Activated CD8-positive, alpha-beta memory T cell treated with anti-CD3 and anti-CD28 coated beads, Interleukin-2, amount 50 U/mL, for 24 hours (primary cell): ENCODE data around the gene PPP1CC.
"Not testable (repeated sequence)": the region's sequence is repeated elsewhere in the genome, so short reads cannot be mapped to it uniquely, and the experiment has no call there.

Source experiments
- DNase-seq: peaks from one replicate; pipeline ENCODE4 v3.0.0-alpha.2; 2020; ENCODE audit errors: extremely low read depth

PPP1CC gene

GRCh38 chr12:110754101-110754793, 11.6 kb upstream of the PPP1CC start:
- DNase-seq, result no peak

DNA sequence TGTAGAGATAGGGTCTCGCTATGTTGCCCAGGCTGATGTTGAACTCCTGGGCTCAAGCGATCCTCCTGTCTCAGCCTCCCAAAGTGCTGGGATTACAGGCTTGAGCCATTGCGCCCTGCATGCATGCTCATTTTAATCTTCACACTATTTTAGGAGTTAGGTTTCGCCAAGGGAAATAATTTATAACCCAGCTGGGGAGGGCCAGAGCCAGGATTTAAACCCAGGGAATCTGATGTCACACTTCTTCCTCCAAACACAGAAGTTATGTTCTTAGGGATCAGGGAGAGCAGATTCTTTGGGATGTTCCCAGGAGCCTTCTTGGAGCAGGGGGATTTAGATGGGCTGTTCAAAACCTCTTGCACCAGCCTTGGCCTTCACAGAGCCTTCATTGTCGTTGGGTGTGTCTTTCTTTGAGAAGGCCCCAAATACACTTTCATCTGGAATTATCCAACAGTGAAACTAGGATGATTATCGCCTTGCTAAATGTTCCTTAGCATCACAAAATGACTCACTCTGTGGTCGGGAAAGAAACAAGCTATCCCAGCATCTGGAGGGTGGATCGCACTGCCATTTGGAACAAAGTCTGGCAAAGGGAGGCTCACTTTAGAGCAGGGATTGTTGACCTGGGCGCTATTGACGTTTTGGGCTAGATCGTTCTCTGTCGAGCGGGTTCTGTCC, 8.2 kb upstream of the PPP1CC start:
- no peak for DNase-seq

DNA sequence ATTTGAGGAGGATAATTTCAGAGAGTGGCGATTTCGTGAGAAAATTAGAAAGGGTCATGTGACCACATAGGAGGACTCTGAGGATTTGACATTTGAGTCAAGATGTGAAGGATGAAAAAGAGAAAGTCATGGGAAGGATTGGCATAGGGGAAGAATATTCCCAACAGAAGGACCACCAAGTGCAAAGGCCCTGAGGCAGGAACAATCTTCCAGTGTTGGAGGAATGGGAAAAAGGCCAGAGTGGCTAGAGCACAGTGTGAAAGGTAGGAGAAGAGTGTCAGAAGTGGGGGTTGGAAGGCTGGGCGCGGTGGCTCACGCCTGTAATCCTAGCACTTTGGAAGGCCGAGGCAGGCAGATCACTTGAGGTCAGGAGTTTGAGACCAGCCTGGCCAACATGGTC, 3.9 kb upstream of the PPP1CC start:
- no peak for DNase-seq

DNA sequence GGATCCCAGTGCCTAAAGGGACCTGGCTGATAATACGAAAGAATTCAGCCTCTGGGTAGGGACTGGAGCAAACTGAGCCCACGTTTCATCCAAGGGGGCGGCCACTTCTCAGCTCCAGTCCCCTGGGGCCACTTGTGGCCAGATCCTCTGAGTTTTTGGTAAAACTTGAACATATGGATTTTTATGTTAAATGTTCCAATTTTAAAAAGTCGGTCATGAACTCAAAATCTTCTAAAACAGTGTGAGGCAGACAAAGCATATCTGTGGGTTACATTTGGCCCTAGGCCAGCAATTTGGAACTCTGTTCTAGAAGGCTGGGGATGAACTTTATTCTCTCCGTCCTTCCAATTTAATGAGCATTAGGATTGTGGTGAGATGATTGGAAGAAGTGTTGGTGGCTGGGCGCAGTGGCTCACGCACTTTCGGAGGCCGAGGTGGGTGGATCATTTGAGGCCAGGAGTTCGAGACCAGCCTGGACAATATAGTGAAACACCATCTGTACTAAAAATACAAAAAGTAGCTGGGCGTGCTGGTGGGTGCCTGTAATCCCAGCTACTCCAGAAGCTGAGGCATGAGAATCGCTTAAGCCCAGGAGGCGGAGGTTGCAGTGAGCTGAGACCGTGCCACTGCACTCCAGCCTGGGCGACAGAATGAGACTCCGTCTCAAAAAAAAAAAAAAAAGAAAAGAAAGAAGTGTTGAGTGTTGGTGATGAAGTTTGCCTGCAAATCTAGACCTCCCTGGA, 3.0 kb upstream of the PPP1CC start:
- DNase-seq, result no peak

DNA sequence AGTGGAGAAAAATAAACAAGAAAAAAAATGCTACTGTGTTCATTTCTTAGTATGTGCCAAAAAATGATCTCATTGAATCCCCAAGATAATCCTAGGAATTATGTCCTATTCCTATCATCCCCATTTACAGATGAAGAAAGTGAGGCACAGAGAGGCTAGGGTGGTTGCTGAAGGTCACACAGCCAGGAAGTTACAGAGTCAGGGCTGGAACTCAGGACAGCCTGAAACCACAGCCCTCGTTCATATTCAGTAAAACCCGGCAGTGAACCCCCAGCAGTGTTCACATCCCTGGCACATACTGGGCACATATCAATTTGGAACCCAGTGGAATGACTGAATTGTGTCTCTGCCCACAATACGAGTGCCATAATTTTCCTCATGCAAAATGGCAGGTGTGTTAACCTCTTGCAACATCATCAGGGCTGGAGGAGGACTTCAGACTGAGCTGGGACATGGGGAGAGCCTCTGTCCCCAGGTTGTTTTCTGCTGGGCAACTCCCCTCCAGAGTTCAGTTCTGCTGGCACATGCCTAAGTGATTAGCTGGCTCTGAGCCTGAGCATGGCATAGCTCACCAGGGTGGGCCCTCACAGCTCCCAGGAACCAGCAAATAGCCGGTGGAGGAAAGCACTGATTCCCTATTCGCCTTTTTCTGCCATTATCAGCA, 2.0 kb upstream of the PPP1CC start:
- no peak for DNase-seq

DNA sequence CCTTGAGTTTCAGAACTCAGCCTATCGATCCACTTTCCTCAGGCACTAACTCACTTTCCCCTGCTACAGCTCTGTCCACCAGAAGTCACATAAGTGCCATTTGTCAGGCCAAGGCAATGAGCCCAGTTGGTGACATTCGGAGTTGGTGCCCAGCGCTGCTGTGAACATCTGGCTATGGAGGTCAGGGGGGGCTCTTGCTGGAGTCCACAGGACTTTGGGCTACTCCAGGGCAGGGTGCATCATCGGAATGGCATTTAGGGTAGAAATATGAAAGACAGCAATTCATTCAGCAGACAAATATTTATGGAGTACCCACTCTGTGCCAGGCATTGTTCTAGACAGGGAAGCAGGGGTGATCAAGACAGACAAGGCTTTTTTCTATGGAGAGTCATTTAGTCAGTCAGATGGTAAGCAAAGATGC, 1.5 kb upstream of the PPP1CC start:
- DNase-seq, result no peak

DNA sequence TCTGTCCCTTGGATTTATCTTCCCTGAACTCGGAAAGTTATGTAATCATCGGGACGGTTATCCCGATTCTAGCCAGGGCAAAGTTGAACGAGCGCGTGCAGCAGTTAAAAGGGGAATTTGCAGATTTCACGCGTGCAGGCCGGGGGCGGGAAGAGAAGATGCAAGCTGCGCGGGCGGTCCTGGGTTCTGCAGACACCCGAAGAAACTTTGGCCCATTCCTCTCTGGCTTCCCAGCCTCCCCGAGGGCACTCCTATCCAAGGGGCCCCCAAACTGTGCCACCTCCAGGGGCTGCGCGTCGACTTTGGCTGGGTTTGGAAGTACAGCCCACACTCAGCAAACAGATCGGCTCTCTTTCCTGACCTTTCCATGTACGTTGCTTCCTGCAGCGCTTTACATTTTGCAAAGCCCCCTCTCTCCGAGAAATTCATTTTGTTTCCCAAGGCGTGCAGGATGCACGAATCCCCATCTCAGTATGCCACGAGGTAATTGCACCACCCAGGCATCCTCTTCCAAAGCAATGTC, 941 bp upstream of the PPP1CC start:
- no peak for DNase-seq

DNA sequence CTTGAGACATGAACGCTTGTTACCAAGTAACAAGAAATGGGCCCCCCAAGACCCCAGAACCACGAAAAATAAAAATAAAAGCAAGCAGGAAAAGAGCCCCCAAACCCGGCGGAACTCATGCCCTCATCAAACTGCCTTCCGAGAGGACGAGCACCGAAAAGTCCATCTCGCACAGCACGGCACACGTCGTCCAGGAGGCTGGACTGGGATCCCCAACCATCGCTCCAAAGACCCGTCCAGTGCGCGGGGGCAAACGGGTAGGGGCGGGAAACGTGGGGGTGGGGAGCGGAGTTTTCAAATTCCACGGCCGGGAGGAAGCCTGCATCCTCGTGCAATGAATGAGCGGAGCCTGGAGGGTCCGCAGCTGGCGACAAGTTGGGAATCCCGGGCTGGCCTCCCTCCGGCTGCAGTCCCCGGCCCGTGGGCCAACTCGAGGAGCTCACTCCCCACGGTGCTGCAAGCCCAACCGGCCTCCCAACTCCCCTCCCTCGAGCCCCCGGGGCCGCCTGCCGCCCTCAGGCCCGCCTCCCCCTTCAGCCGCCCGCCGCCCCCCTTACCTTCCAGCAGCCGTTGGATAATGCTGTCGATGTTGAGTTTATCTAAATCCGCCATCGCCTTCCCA, 484 bp downstream of the PPP1CC start:
- DNase-seq, result no peak

DNA sequence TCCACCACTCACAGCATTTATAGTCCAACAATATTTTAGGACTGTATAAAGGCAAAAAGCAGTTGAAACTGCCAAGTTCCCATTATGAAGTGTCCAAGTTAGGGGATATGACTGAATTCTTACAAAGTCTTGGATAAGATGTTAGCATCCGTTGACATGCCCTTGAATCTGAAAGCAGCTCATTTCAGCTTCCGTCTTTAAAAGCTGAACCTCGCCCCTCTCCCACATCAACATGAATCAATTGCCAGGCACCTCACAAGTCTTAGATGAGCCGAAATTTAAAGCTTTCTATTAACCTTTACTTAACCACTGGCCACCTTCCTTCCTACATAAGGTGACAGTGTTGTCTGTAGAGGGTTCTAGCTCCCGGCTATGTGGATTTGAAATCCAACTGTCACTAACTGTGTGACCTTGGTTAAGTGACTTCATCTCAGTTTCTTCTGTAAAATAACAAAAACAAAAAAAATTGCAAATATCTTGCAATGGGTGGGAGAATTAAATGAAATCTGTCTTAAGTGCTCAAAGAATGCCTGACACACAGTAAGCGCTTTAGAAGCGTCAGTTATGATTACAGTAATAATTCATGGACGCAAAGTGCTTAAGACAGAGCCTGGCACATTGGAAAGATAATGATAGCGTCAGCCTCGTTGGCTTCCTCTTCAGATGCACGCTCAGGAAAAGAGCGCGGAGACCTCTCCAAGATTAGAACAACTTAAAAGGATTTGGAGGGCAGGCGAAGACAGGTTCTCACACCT, 1.2 kb downstream of the PPP1CC start:
- DNase-seq, result no peak

GRCh38 chr12:110739894-110740293, 2.8 kb downstream of the PPP1CC start:
- no peak for DNase-seq

- DNase-seq, result no peak
Measured at GRCh38 chr12:110739488-110739887, 3.2 kb downstream of the PPP1CC start.

DNA sequence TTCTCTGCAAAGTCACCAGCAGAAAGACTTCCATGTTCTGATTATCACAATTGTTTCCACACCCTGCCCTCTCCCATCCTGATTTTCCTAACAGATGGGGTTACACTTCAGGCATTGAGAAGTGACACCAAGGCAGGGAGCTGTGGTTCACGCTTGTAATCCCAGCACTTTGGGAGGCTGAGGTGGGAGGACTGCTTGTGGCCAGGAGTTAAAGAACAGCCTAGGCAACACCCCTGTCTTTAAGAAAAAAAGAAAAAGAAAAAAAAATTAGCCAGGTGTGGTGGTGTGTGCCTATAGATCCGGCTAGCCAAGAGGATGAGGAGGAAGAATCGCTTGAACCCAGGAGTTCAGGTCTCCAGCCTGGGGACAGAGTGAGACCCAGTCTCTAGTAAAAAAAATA, 5.2 kb downstream of the PPP1CC start:
- no peak for DNase-seq

- not testable (repeated sequence) for DNase-seq
Measured at GRCh38 chr12:110737016-110737415, 5.7 kb downstream of the PPP1CC start.

- no peak for DNase-seq
Measured at GRCh38 chr12:110733900-110734299, 8.8 kb downstream of the PPP1CC start.

- DNase-seq, result no peak
Measured at GRCh38 chr12:110733089-110733715, 9.5 kb downstream of the PPP1CC start.

DNA sequence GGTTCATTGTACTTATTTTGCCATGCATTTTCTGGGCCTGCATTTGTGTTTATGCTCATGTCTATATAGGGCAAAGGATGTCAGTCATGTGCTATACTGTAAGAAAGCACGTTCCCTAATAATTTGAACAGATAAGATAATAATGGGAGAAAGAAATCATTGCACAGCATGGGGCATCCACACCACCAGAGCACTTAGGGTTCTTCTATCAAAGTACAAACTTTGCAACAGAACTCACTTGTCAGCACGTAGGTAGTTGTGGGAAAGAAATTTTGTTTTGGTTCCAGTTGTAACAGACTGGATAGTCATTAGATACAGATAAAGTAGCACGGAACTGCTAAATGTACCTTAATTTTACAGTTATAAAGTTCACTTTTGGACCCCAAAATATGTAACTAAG, 10.1 kb downstream of the PPP1CC start:
- no peak for DNase-seq

DNA sequence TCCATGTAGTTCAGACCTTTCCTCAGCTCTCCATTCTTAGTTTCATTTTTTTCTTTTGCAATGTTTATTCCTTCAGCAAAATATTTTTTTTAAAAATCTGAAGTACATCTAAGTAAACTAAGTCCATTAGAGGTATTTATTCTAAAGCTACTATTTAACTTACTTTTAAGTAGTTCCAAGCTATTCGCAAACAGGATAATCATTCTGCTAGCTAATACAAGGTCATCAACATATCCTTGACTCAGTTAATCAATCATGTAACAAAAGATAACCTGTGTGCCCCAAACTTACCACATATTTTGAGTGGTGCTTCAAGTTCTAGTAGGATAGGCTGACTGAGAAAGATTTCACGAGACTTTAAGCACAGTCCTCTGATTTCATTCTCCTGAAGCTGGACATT, 11.2 kb downstream of the PPP1CC start:
- DNase-seq, result no peak

GRCh38 chr12:110728628-110729027, 14.1 kb downstream of the PPP1CC start:
- DNase-seq, result no peak

DNA sequence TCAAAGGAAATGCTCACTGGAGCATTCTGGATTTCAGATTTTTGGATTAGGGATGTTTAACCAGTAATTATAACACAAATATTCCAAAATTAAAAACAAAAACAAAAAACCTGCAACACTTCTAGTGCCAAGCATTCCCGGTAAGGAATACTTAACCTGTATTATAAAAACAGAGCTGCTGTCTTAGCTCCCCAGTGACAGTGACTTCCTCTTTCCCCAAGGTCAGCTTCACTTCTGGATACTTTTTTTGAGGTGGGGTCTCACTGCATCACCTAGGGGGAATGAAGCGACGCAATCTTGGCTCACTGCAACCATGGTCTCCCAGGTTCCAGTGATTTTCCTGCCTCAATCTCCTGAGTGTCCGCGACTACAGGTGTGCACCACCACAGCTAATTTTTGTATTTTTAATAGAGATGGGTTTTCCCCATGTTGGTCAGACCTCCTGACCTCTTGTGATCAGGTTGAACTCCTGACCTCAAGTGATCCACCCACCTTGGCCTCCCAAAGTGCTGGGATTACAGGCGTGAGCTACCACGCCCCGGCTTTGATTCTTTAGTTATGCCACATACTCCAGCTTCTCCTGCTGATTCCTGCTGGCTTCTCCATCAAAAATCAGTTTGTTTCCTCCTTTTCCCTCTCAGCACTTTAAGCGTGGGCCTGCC, 15.9 kb downstream of the PPP1CC start:
- DNase-seq, result no peak

DNA sequence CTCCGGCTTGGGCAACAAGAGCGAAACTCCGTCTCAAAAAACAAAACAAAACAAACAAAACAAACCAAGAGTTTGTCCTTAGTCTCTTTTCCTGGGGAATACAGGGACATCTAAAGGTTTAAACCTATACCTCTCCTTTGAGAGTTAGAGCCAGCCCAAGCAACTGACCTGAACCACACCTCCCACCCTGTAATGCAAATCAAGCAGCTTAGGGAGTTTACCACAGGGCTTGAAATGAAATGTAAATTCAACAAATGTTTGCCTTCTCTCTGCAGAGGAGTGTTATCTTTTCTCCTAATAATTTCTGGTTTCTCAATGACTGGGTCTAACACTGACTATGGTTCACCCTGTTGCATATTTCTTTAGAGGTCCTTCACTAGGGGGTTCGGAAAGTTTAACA, 16.7 kb downstream of the PPP1CC start:
- DNase-seq, result no peak
